Subcutaneous abdominal adipose tissue (tissue), 5 donors: ENCODE results near the gene MAP3K8.

Experiments
- H3K27ac ChIP-seq: one replicate; pipeline ENCODE4 v1.7.0; 2013; ENCODE audit warnings: low read depth, mild to moderate bottlenecking, inconsistent platforms, low read length, moderate library complexity
- H3K27me3 ChIP-seq, 5 donors: one replicate each; pipeline ENCODE4 v1.7.0; 2013; ENCODE audit warnings: low read length in 5 of 5, inconsistent platforms in 1 of 5; ENCODE audit not compliant: control insufficient read depth in 5 of 5, insufficient read depth in 4 of 5
- H3K36me3 ChIP-seq, 5 donors: one replicate each; pipeline ENCODE4 v1.7.0; 2013; ENCODE audit warnings: low read length in 5 of 5; ENCODE audit not compliant: control insufficient read depth in 5 of 5, insufficient read depth in 5 of 5
- H3K4me1 ChIP-seq, 5 donors: one replicate each; pipeline ENCODE4 v1.7.0; 2013; ENCODE audit warnings: low read length in 5 of 5, mild to moderate bottlenecking in 3 of 5, moderate library complexity in 1 of 5; ENCODE audit not compliant: control insufficient read depth in 5 of 5, insufficient read depth in 5 of 5
- H3K4me3 ChIP-seq, 5 donors: one replicate each; pipeline ENCODE4 v1.7.0; 2013; ENCODE audit warnings: low read length in 5 of 5, low read depth in 1 of 5
- H3K9ac ChIP-seq, 5 donors: one replicate each; pipeline ENCODE4 v1.7.0; 2013; ENCODE audit warnings: low read length in 5 of 5, mild to moderate bottlenecking in 4 of 5, moderate library complexity in 3 of 5
- H3K9me3 ChIP-seq, 5 donors: one replicate each; pipeline ENCODE4 v1.7.0; 2013; ENCODE audit warnings: low read length in 5 of 5; ENCODE audit not compliant: control insufficient read depth in 5 of 5
- donor health status: healthy.
- donor health status: healthy.
- donor health status: healthy.
- donor health status: healthy.
- donor health status: healthy.

MAP3K8 gene

GRCh38 chr10:30442019-30442606 is 8.1 kb downstream of the MAP3K8 start:
- Histone ChIP-seq H3K4me1 (peaks cover 5 to 63% (median 50%) of the 10 kb centered on the region in 5 donors), H3K4me3 (peak overlapping the region in 1 of 5 donors; percentile 19)

DNA sequence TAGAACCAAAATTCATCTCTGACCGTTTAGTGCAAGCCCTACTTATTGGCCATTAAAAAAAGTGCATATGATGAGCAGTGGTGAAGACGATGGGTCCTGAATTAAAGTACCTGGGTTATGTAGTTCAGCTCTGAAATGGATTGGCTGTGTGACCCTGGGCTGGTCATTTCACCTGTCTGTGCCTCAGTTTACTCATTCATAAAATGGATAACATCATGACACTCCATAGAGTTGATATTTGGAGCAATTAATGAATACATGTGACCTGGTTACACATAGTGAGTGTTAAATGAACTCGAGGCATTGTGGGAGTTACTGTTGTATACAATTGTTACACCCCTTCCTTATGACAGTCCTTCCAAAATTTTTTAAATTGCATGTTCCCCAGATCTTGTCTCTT is 9.1 kb downstream of the MAP3K8 start:
- Histone ChIP-seq H3K36me3 (peaks cover 40 to 56% (median 48%) of the 10 kb centered on the region in 5 donors), H3K27ac (peak overlapping the region; percentile 1), H3K9me3 (no peaks in the 10 kb centered on the region), H3K9ac (no peak overlapping the region), H3K27me3 (no peaks in the 10 kb centered on the region), H3K4me3 (no peak overlapping the region), H3K4me1 (peaks cover 2 to 53% (median 40%) of the 10 kb centered on the region in 5 donors)

More at GRCh38 chr10:30442019-30442606, 8.1 kb downstream of the MAP3K8 start:
- peaks cover 33 to 56% (median 39%) of the 10 kb centered on the region in 5 donors for H3K36me3 ChIP-seq
- peak overlapping the region in 2 of 5 donors; percentile 2 to 39 for H3K9ac ChIP-seq
- H3K9me3 ChIP-seq: no peaks in the 10 kb centered on the region
- peak overlapping the region; percentile 25 for H3K27ac ChIP-seq
- H3K27me3 ChIP-seq: no peaks in the 10 kb centered on the region

DNA sequence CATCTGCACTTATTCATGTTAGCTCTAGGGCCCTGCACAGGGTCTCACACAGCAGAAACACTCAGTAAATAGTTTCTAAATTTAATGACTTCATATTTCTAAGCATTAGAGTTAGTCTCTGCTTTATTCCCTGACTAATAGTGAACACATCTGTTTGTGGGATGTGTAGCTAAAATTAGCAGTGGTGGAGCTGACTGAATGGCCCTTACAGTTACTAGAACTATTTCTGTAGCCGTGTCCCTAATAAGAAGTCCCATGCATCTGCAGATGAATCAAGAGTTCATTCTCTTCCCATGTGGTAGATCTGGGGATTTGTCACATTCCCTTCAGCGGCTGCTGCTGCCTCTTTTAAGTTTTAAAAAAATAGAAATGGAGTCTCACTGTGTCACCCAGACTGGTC is 11.7 kb downstream of the MAP3K8 start:
- Histone ChIP-seq H3K9me3 (no peaks in the 10 kb centered on the region), H3K27me3 (no peaks in the 10 kb centered on the region), H3K4me1 (peaks cover 0 to 33% (median 17%) of the 10 kb centered on the region in 5 donors), H3K36me3 (peaks cover 37 to 62% (median 58%) of the 10 kb centered on the region in 5 donors), H3K27ac (peak overlapping the region; percentile 44), H3K9ac (peak overlapping the region in 1 of 5 donors; percentile 10), H3K4me3 (no peak overlapping the region)

GRCh38 chr10:30447125-30447799 is 13.3 kb downstream of the MAP3K8 start:
- peak overlapping the region; percentile 48 for H3K27ac ChIP-seq
- H3K27me3 ChIP-seq: no peaks in the 10 kb centered on the region
- H3K4me3 ChIP-seq: no peak overlapping the region
- peaks cover 45 to 67% (median 62%) of the 10 kb centered on the region in 5 donors for H3K36me3 ChIP-seq
- no peak overlapping the region for H3K9ac ChIP-seq
- H3K9me3 ChIP-seq: no peaks in the 10 kb centered on the region
- peaks cover 0 to 22% (median 4%) of the 10 kb centered on the region in 5 donors for H3K4me1 ChIP-seq

DNA sequence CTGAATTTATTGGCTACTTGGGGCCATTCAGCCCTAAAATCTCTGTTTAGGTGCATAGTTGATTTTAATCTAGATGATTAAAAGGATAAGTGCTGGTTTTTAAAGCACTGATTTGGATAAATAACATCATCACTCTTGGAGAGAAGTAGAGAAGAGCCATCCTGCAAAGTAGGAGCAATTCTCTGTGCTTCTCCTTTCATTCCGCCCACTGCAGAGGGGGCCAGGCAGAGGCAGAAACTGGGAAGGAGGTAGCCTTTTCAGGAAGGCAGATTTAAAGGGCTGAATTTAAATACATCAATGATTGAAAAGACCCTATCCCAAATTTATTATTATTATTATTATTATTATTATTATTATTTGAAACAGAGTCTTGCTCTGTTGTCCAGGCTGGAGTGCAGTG is 14.1 kb downstream of the MAP3K8 start:
- no peaks in the 10 kb centered on the region for H3K27me3 ChIP-seq
- H3K4me1 ChIP-seq: peaks cover 0 to 15% (median 3%) of the 10 kb centered on the region in 5 donors
- H3K36me3 ChIP-seq: peaks cover 38 to 66% (median 60%) of the 10 kb centered on the region in 5 donors
- H3K4me3 ChIP-seq: no peak overlapping the region
- H3K27ac ChIP-seq: peak overlapping the region; percentile 48
- H3K9me3 ChIP-seq: no peaks in the 10 kb centered on the region
- no peak overlapping the region for H3K9ac ChIP-seq

- Histone ChIP-seq H3K4me1 (peaks cover 15 to 41% (median 35%) of the 10 kb centered on the region in 5 donors), H3K9ac (peak overlapping the region in 3 of 5 donors; percentile 48 to 64 (median 48)), H3K9me3 (no peaks in the 10 kb centered on the region), H3K36me3 (peaks cover 18 to 61% (median 51%) of the 10 kb centered on the region in 5 donors), H3K4me3 (peak overlapping the region in 2 of 5 donors; percentile 33 to 42), H3K27me3 (no peaks in the 10 kb centered on the region), H3K27ac (peak overlapping the region; percentile 83)
Observed at GRCh38 chr10:30453764-30454527, 20.0 kb downstream of the MAP3K8 start.

GRCh38 chr10:30454744-30455510 is 20.9 kb downstream of the MAP3K8 start:
- peak overlapping the region in 4 of 5 donors; percentile 59 to 83 (median 72) for H3K9ac ChIP-seq
- peaks cover 20 to 61% (median 50%) of the 10 kb centered on the region in 5 donors for H3K36me3 ChIP-seq
- peak overlapping the region in 4 of 5 donors; percentile 3 to 37 (median 15) for H3K4me3 ChIP-seq
- H3K27me3 ChIP-seq: no peaks in the 10 kb centered on the region
- no peaks in the 10 kb centered on the region for H3K9me3 ChIP-seq
- H3K4me1 ChIP-seq: peaks cover 15 to 45% (median 37%) of the 10 kb centered on the region in 5 donors
- H3K27ac ChIP-seq: peak overlapping the region; percentile 83

DNA sequence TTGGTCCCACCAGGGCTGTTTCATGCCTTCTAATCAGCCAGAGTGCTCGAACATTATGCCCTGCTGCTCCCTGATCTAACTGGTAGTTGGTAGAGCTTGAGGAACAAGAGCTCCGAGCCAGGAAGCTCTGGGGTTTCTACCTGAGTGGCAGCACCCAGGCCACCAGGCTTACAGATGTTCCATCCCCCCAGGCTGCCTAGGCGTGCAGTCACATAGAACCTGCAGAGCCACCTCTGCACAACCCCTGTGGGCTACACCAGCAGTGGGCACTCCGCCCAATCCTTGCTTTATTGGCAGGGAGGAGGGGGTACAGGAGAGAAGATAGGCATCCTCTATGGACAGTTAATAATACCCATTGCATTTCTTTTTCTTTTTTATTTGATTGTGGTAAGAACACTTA is 21.8 kb downstream of the MAP3K8 start:
- Histone ChIP-seq H3K9me3 (no peaks in the 10 kb centered on the region), H3K27me3 (no peaks in the 10 kb centered on the region), H3K36me3 (peaks cover 21 to 61% (median 50%) of the 10 kb centered on the region in 5 donors), H3K9ac (peak overlapping the region; percentile 21 to 83 (median 65)), H3K27ac (peak overlapping the region; percentile 83), H3K4me1 (peaks cover 15 to 45% (median 37%) of the 10 kb centered on the region in 5 donors), H3K4me3 (peak overlapping the region in 4 of 5 donors; percentile 3 to 37 (median 15))

- peaks cover 23 to 61% (median 50%) of the 10 kb centered on the region in 5 donors for H3K36me3 ChIP-seq
- H3K27me3 ChIP-seq: no peaks in the 10 kb centered on the region
- H3K27ac ChIP-seq: peak overlapping the region; percentile 83
- H3K9ac ChIP-seq: peak overlapping the region in 3 of 5 donors; percentile 12 to 83 (median 66)
- H3K9me3 ChIP-seq: no peaks in the 10 kb centered on the region
- H3K4me3 ChIP-seq: peak overlapping the region in 1 of 5 donors; percentile 20
- H3K4me1 ChIP-seq: peaks cover 15 to 45% (median 37%) of the 10 kb centered on the region in 5 donors
Observed at GRCh38 chr10:30456266-30456665, 22.3 kb downstream of the MAP3K8 start.
